ENCODE data around the gene RPS6KB2. TPM values are rescaled to one million over a fixed set of nuclear protein-coding genes. Genes with fewer than 3 reads are reported as not detected.

The RPS6KB2 gene
- total and polyA plus RNA-seq, 9 of the 15 experiments (the other 6 are each of a cell fraction or from before 2014, with no cell fraction given): 0.42 to 122 (median 82.6) TPM

- TF ChIP-seq ZNF740 (CRISPR knock-in tag; IDR thresholded peaks at IDR 0.05): peak; percentile 96
- TF ChIP-seq ZNF740 (tag; IDR thresholded peaks at IDR 0.05): peak in 1 of 2 experiments; percentile 84; a peak in 2 of 4 replicates
- TF ChIP-seq HOXB6 (CRISPR knock-in tag; IDR thresholded peaks at IDR 0.05; ENCODE audit: borderline replicate concordance): no peak
- TF ChIP-seq SMARCB1 (IDR thresholded peaks at IDR 0.05; ENCODE audit: insufficient read length, low read depth): no peak
- TF ChIP-seq ZZZ3 (IDR thresholded peaks at IDR 0.05): no peak
- peak in 1 of 2 experiments; percentile 73; a peak in 2 of 4 replicates for TF ChIP-seq ZNF639 (CRISPR knock-in tag; conservative IDR thresholded peaks at IDR 0.05 in 1 of 2, IDR thresholded peaks at IDR 0.05 in 1 of 2)
- no peak for TF ChIP-seq STAT6 (CRISPR knock-in tag; IDR thresholded peaks at IDR 0.05)
- no peak for TF ChIP-seq ARID2 (IDR thresholded peaks at IDR 0.05)
- no peak for TF ChIP-seq ZNF253 (CRISPR knock-in tag; conservative IDR thresholded peaks at IDR 0.05)
- no peak; the same call in 1 of the 2 replicates for TF ChIP-seq TGIF2 (CRISPR knock-in tag; IDR thresholded peaks at IDR 0.05)
- TF ChIP-seq CSDE1 (IDR thresholded peaks at IDR 0.05): no peak
- no peak; the same call in 1 of the 2 replicates for TF ChIP-seq FOXO4 (CRISPR knock-in tag; IDR thresholded peaks at IDR 0.05)
- TF ChIP-seq NCOA1 (IDR thresholded peaks at IDR 0.05; ENCODE audit: low read depth): no peak
- TF ChIP-seq NR2C2 (CRISPR knock-in tag; IDR thresholded peaks at IDR 0.05): no peak
- TF ChIP-seq NR2C2 (tag; IDR thresholded peaks at IDR 0.05): peak; percentile 18; the same call in 1 of the 2 replicates
- no peak for TF ChIP-seq CREBBP (IDR thresholded peaks at IDR 0.05; ENCODE audit: low read depth, low read length)
- no peak for TF ChIP-seq ZFPM2 (CRISPR knock-in tag; IDR thresholded peaks at IDR 0.05)
- no peak for TF ChIP-seq ZNF589 (CRISPR knock-in tag; IDR thresholded peaks at IDR 0.05; ENCODE audit: low read depth)
- no peak for TF ChIP-seq ZNF174 (CRISPR knock-in tag; IDR thresholded peaks at IDR 0.05)
- TF ChIP-seq TEAD4 (IDR thresholded peaks at IDR 0.05; ENCODE audit: low read length): no peak
- TF ChIP-seq TEAD4 (CRISPR knock-in tag; IDR thresholded peaks at IDR 0.05; ENCODE audit: borderline replicate concordance): no peak
- TF ChIP-seq JUN (IDR thresholded peaks at IDR 0.05; ENCODE audit: borderline replicate concordance, low read depth, low read length): 0 out of 2 replicates have a peak, but pooled peaks have one; percentile 13
- no peak for TF ChIP-seq JUN (CRISPR knock-in tag; IDR thresholded peaks at IDR 0.05; ENCODE audit: borderline replicate concordance)
Observed at GRCh38 chr11:67401495-67402191, 26.7 kb upstream of the RPS6KB2 start, which contains the start of gene PPP1CA (continued).

Measured in K562 (cell line).